Right lobe of liver (tissue), 6 donors: Measurements from ENCODE around the gene LPIN2. TPM values are rescaled to one million over a fixed set of nuclear protein-coding genes. Genes with fewer than 3 reads are reported as not detected.
A peak's percentile ranks its signal among the peaks of the same experiment; 100 is the strongest.

Source experiments
- ATAC-seq, 4 donors: fragments of 200-7000 bp; cut with Tn5 transposase; one replicate each; pipeline ENCODE4 v1.9.1; 2020; ENCODE audit warnings: mild to moderate bottlenecking in 4 of 4, moderate library complexity in 4 of 4
- DNase-seq, 3 donors: peaks; one replicate each; pipeline ENCODE4 v3.0.0-alpha.2; 2020
- H3K27ac ChIP-seq, 3 donors: fragments of 200-600 bp; one replicate each; pipeline ENCODE4 v1.8.0; 2022
- H3K27me3 ChIP-seq, 2 donors: fragments of 200-600 bp; one replicate each; pipeline ENCODE4 v1.8.0; 2022
- H3K36me3 ChIP-seq, 4 donors: fragments of 200-600 bp; sonication (generic) in 1 of 4; one replicate each; pipeline versions ENCODE4 v1.5.1 to v1.8.0; 2017 to 2022; ENCODE audit warnings: control low read depth in 1 of 4
- H3K4me1 ChIP-seq, 4 donors: fragments of 200-600 bp; sonication (generic) in 1 of 4; one replicate each; pipeline versions ENCODE4 v1.5.1 to v1.8.0; 2017 to 2022; ENCODE audit warnings: control low read depth in 1 of 4
- H3K4me3 ChIP-seq, 3 donors: fragments of 200-600 bp; one replicate each; pipeline ENCODE4 v1.8.0; 2022
- H3K9me3 ChIP-seq, 4 donors: fragments of 200-600 bp; sonication (generic) in 1 of 4; one replicate each; pipeline versions ENCODE4 v1.5.1 to v1.8.0; 2017 to 2022; ENCODE audit warnings: control low read depth in 1 of 4
- CTCF ChIP-seq, 4 donors: fragments of 200-600 bp in 3 of 4; fragments of 450-650 bp in 1 of 4; IDR thresholded peaks; one replicate each; pipeline versions ENCODE4 v1.5.1 to v1.8.0; 2016 to 2022; ENCODE audit warnings: antibody characterized with exemption in 4 of 4, mild to moderate bottlenecking in 2 of 4
- POLR2A ChIP-seq: fragments of 450-650 bp; IDR thresholded peaks from one replicate; pipeline ENCODE4 v1.6.1; 2017; ENCODE audit warnings: antibody characterized with exemption, mild to moderate bottlenecking
- WGBS: methylation state at CpG from one replicate; pipeline ENCODE4 v1.1.6; 2018; ENCODE audit warnings: low coverage, low lambda C conversion rate; ENCODE audit not compliant: insufficient coverage; ENCODE audit errors: missing lambda C conversion rate; 5-methylcytosine and 5-hydroxymethylcytosine counted together
- intact Hi-C, 2 donors: fragments of 100-400 bp; cut with DNase I; formaldehyde crosslinking; loops; one replicate each; pipeline versions ENCODE4 v1.11.2 to v1.14.1; 2022
- total RNA-seq, 6 experiments: library from RNA; depleted of rRNA in 2 of 6; stranded (reverse); fragments of >200 nt in 2 of 6; fragmentation: NEBNext Ultra II Directional in 3 of 6; extraction: Animal tissue kit (Norgen Biotek cat#: 25700) in 3 of 6; gene quantifications; one replicate each; pipeline versions ENCODE4 v1.1.0 to v1.2.4, GENCODE V29; 2016 to 2023
- donor health status: DM: no; HTN: yes; CAD: no.
- donor health status: DM: no; HTN: no; CAD: no.
- donor health status: DM: no; HTN: no; CAD: no.
- donor health status: DM: no; HTN: yes; CAD: no.
- donor health status: DM: no; HTN: yes; CAD: no.

LPIN2 gene
- total RNA-seq, 6 experiments from 2014 or later, result 64.9 to 175 (median 150) TPM

- no peak for TF ChIP-seq POLR2A
- no peak for TF ChIP-seq CTCF (IDR thresholded peaks at IDR 0.05)
- under 1% methylated on average over 14 of the region's 78 CpGs for WGBS
- ATAC-seq (peak; percentile 11 to 43 (median 22)), DNase-seq (peak; percentile 65 to 72 (median 69))
- no peaks in the 10 kb centered on the region for H3K36me3 ChIP-seq
- intact Hi-C loops, result no loop called here
- H3K27ac ChIP-seq, result peak overlapping the region; percentile 96 to 99 (median 97)
- peaks cover 0 to 18% (median 5%) of the 10 kb centered on the region in 4 donors for H3K4me1 ChIP-seq
- H3K4me3 ChIP-seq, result peak overlapping the region; percentile 56 to 92 (median 74)
- no peaks in the 10 kb centered on the region for H3K27me3 ChIP-seq
- no peaks in the 10 kb centered on the region for H3K9me3 ChIP-seq
Observed at GRCh38 chr18:3012136-3013023, 564 bp downstream of the LPIN2 start.

- DNase-seq, result no peak
- WGBS, result 83% methylated on average over 4 of the region's 4 CpGs
- no peaks in the 10 kb centered on the region for H3K36me3 ChIP-seq
- no peaks in the 10 kb centered on the region for H3K27me3 ChIP-seq
- no peak overlapping the region for H3K4me3 ChIP-seq
- TF ChIP-seq CTCF (IDR thresholded peaks at IDR 0.05), result no peak
- TF ChIP-seq POLR2A, result no peak
- no peak for ATAC-seq
- intact Hi-C loops, result no loop called here
- H3K4me1 ChIP-seq, result peaks cover 0 to 15% (median 5%) of the 10 kb centered on the region in 4 donors
- no peaks in the 10 kb centered on the region for H3K9me3 ChIP-seq
- no peak overlapping the region for H3K27ac ChIP-seq
Observed at GRCh38 chr18:3010086-3010485, 2.9 kb downstream of the LPIN2 start.

GRCh38 chr18:3008541-3008940 is 4.4 kb downstream of the LPIN2 start:
- WGBS, result 78% methylated on average over 4 of the region's 4 CpGs
- ATAC-seq, result no peak

GRCh38 chr18:3007491-3007890 is 5.5 kb downstream of the LPIN2 start:
- WGBS, result 81% methylated on average over 3 of the region's 3 CpGs
- ATAC-seq (no peak), DNase-seq (no peak)
- intact Hi-C loops, result no loop called here
- Histone ChIP-seq H3K4me1 (peaks cover 0 to 14% (median 2%) of the 10 kb centered on the region in 4 donors), H3K27ac (no peak overlapping the region), H3K9me3 (peaks cover 0 to under 1% (median 0%) of the 10 kb centered on the region in 4 donors), H3K27me3 (no peaks in the 10 kb centered on the region), H3K36me3 (no peaks in the 10 kb centered on the region), H3K4me3 (no peak overlapping the region)
- TF ChIP-seq CTCF (IDR thresholded peaks at IDR 0.05) (no peak), POLR2A (no peak)

More at GRCh38 chr18:3008541-3008940, 4.4 kb downstream of the LPIN2 start:
- peaks cover 0 to 6% (median 2%) of the 10 kb centered on the region in 4 donors for H3K4me1 ChIP-seq
- H3K36me3 ChIP-seq, result no peaks in the 10 kb centered on the region
- no peaks in the 10 kb centered on the region for H3K27me3 ChIP-seq
- no peaks in the 10 kb centered on the region for H3K9me3 ChIP-seq
- intact Hi-C loops, result no loop called here
- TF ChIP-seq POLR2A (no peak), CTCF (IDR thresholded peaks at IDR 0.05) (no peak)
- no peak overlapping the region for H3K4me3 ChIP-seq
- no peak overlapping the region for H3K27ac ChIP-seq
- no peak for DNase-seq
